B cell (primary cell): ENCODE data around the gene TMPRSS15. TPM values are rescaled to one million over a fixed set of nuclear protein-coding genes. Genes with fewer than 3 reads are reported as not detected.

Source experiments
- ATAC-seq: fragments of 200-7000 bp; cut with Tn5 transposase; one replicate; pipeline ENCODE4 v1.10.0; 2021; ENCODE audit warnings: low read depth, mild to moderate bottlenecking, moderate number of reproducible peaks, moderate library complexity
- CTCF ChIA-PET: fragments of 350-600 bp; sonication (Branson Sonifier 250); formaldehyde crosslinking; loops from one replicate; lab custom pipeline; 2021; ENCODE audit warnings: antibody characterized with exemption, inconsistent platforms; lab: Charles Lee
- POLR2A ChIA-PET: fragments of 350-600 bp; sonication (Branson Sonifier 250); formaldehyde crosslinking; loops from one replicate; lab custom pipeline; 2021; ENCODE audit warnings: antibody characterized with exemption; lab: Charles Lee
- DNase-seq: peaks from one replicate; pipeline ENCODE4 v3.0.0; 2013
- H2AFZ ChIP-seq: 2 replicates; pipeline ENCODE4 v1.6.1; 2012; ENCODE audit warnings: mild to moderate bottlenecking, low read depth, low read length; ENCODE audit not compliant: insufficient read depth, poor library complexity, severe bottlenecking
- H3K27ac ChIP-seq, 2 donors: 1 replicate in 1 of 2; 2 replicates in 1 of 2; pipeline ENCODE4 v1.5.1; 2012 to 2013; ENCODE audit warnings: low read length in 2 of 2, mild to moderate bottlenecking in 2 of 2, moderate library complexity in 1 of 2
- H3K27me3 ChIP-seq, 4 experiments: fragments of 200-600 bp in 1 of 4; sonication (generic) in 1 of 4; replicated peaks in 1 of 4; 1 replicate in 2 of 4; 2 replicates in 2 of 4; pipeline versions ENCODE4 v1.6.1 to v1.7.0; 2013 to 2016; ENCODE audit warnings: low read length in 3 of 4, mild to moderate bottlenecking in 2 of 4, mixed read lengths in 1 of 4, moderate library complexity in 1 of 4; ENCODE audit not compliant: insufficient read depth in 4 of 4, control insufficient read depth in 3 of 4; ENCODE audit errors: control extremely low read depth in 1 of 4
- H3K36me3 ChIP-seq, 2 experiments: replicated peaks in 1 of 2; 1 replicate in 1 of 2; 2 replicates in 1 of 2; pipeline versions ENCODE4 v1.6.1 to v1.7.1; 2013; ENCODE audit warnings: low read length in 1 of 2; ENCODE audit not compliant: insufficient read depth in 2 of 2, control insufficient read depth in 1 of 2; ENCODE audit errors: control extremely low read depth in 1 of 2, extremely low read depth in 1 of 2
- H3K4me1 ChIP-seq, 2 donors: fragments of 200-600 bp in 1 of 2; sonication (generic) in 1 of 2; 1 replicate in 1 of 2; 2 replicates in 1 of 2; pipeline versions ENCODE4 v1.5.1 to v1.6.1; 2013 to 2017; ENCODE audit warnings: low read length in 2 of 2; ENCODE audit not compliant: control insufficient read depth in 2 of 2, insufficient read depth in 2 of 2
- H3K4me2 ChIP-seq: replicated peaks from 2 replicates; pipeline ENCODE3; 2012; ENCODE audit warnings: mild to moderate bottlenecking, low read depth, low read length; ENCODE audit not compliant: poor library complexity, severe bottlenecking
- H3K4me3 ChIP-seq, 5 experiments: fragments of 200-600 bp in 1 of 5; sonication (generic) in 1 of 5; 1 replicate in 3 of 5; 2 replicates in 2 of 5; pipeline versions ENCODE4 v1.5.1 to v1.7.0; 2011 to 2016; ENCODE audit warnings: low read length in 4 of 5, mild to moderate bottlenecking in 4 of 5, low read depth in 2 of 5, control low read depth in 1 of 5, moderate library complexity in 1 of 5; ENCODE audit not compliant: insufficient read depth in 1 of 5; ENCODE audit errors: control extremely low read depth in 1 of 5, extremely low read depth in 1 of 5
- H3K79me2 ChIP-seq: fragments of 200-600 bp; sonication (generic); one replicate; pipeline ENCODE4 v1.6.0; 2016; ENCODE audit warnings: low read length; ENCODE audit not compliant: control insufficient read depth, insufficient read depth
- H3K9ac ChIP-seq: fragments of 200-600 bp; sonication (generic); 2 replicates; pipeline ENCODE4 v1.6.1; 2017; ENCODE audit warnings: mild to moderate bottlenecking, low read length, moderate library complexity
- H3K9me3 ChIP-seq, 3 donors: one replicate each; pipeline versions ENCODE4 v1.6.1 to v1.7.1; 2013; ENCODE audit warnings: low read length in 2 of 3; ENCODE audit not compliant: control insufficient read depth in 2 of 3, insufficient read depth in 1 of 3; ENCODE audit errors: control extremely low read depth in 1 of 3
- H4K20me1 ChIP-seq: 2 replicates; pipeline ENCODE4 v1.6.0; 2012; ENCODE audit warnings: mild to moderate bottlenecking, low read length; ENCODE audit not compliant: insufficient read depth, control insufficient read depth, poor library complexity, severe bottlenecking
- H3K27ac Mint-ChIP-seq: one replicate; pipeline ENCODE4 v1.8.0; 2021; ENCODE audit warnings: mixed read lengths
- H3K27me3 Mint-ChIP-seq: one replicate; pipeline ENCODE4 v1.8.0; 2021; ENCODE audit warnings: mixed read lengths
- H3K4me1 Mint-ChIP-seq: one replicate; pipeline ENCODE4 v1.8.0; 2021; ENCODE audit warnings: mixed read lengths
- H3K4me3 Mint-ChIP-seq: one replicate; pipeline ENCODE4 v1.8.0; 2021; ENCODE audit warnings: mixed read lengths
- H3K9me3 Mint-ChIP-seq: one replicate; pipeline ENCODE4 v1.8.0; 2022; ENCODE audit warnings: mixed read lengths; ENCODE audit not compliant: insufficient read depth
- EZH2 ChIP-seq: IDR thresholded peaks from 2 replicates; pipeline ENCODE4 v1.6.1; 2012; ENCODE audit warnings: borderline replicate concordance, low read depth, mild to moderate bottlenecking, moderate library complexity, low read length; ENCODE audit not compliant: insufficient read depth, poor library complexity, severe bottlenecking
- WGBS: methylation state at CpG from one replicate; pipeline ENCODE4 v1.1.5; 2013; ENCODE audit warnings: missing lambda C conversion rate; ENCODE audit not compliant: insufficient coverage; 5-methylcytosine and 5-hydroxymethylcytosine counted together
- intact Hi-C: fragments of 100-400 bp; cut with micrococcal nuclease; formaldehyde crosslinking; loops from one replicate; pipeline ENCODE4 v1.10.0; 2022
- polyA plus RNA-seq: library from polyadenylated mRNA; depleted of rRNA; stranded (reverse); fragments of >200 nt; gene quantifications from 2 replicates; pipeline ENCODE4 v1.2.3, GENCODE V29; 2012
- total RNA-seq, 2 donors: library from RNA; stranded (reverse); fragments of 120-200 nt in 1 of 2; gene quantifications; 1 replicate in 1 of 2; 2 replicates in 1 of 2; pipeline versions ENCODE4 v1.2.3 to v1.2.4, GENCODE V29; 2013 to 2022
- TF ChIP-seq, protein P1 (sequence below): fragments of 200-600 bp; IDR thresholded peaks from one replicate; pipeline ENCODE4 v1.8.0; 2022; ENCODE audit warnings: antibody characterized with exemption, mild to moderate bottlenecking

The TMPRSS15 gene
- total and polyA plus RNA-seq, 2 donors (not counting 1 experiment from before 2014, with no cell fraction given), result 0.04 TPM; not detected in 1

- Histone ChIP-seq H3K36me3 (no peaks in the 10 kb centered on the region), H3K4me1 (no peaks in the 10 kb centered on the region), H3K27ac (no peak overlapping the region), H3K79me2 (no peaks in the 10 kb centered on the region), H3K9me3 (peaks cover 0 to 11% (median 0%) of the 10 kb centered on the region in 3 donors), H3K4me3 (no peak overlapping the region), H4K20me1 (no peaks in the 10 kb centered on the region), H2AFZ (no peak overlapping the region), H3K27me3 (peaks cover 0 to 15% (median 9%) of the 10 kb centered on the region in 4 experiments), H3K4me2 (no peak overlapping the region), H3K9ac (no peak overlapping the region)
- POLR2A ChIA-PET, result no interaction called here
- H3K27ac Mint-ChIP-seq, result no peak overlapping the region
- no peak for ATAC-seq
- H3K27me3 Mint-ChIP-seq, result peaks cover 11% of the 10 kb centered on the region
- H3K9me3 Mint-ChIP-seq, result no peaks in the 10 kb centered on the region
- intact Hi-C loops, result no loop called here
- H3K4me1 Mint-ChIP-seq, result no peaks in the 10 kb centered on the region
- no CpG with 5 or more reads among the region's 1 CpG for WGBS
- CTCF ChIA-PET, result no interaction called here
- no peak for DNase-seq
- no peak for TF ChIP-seq EZH2
- TF ChIP-seq, protein P1, sequence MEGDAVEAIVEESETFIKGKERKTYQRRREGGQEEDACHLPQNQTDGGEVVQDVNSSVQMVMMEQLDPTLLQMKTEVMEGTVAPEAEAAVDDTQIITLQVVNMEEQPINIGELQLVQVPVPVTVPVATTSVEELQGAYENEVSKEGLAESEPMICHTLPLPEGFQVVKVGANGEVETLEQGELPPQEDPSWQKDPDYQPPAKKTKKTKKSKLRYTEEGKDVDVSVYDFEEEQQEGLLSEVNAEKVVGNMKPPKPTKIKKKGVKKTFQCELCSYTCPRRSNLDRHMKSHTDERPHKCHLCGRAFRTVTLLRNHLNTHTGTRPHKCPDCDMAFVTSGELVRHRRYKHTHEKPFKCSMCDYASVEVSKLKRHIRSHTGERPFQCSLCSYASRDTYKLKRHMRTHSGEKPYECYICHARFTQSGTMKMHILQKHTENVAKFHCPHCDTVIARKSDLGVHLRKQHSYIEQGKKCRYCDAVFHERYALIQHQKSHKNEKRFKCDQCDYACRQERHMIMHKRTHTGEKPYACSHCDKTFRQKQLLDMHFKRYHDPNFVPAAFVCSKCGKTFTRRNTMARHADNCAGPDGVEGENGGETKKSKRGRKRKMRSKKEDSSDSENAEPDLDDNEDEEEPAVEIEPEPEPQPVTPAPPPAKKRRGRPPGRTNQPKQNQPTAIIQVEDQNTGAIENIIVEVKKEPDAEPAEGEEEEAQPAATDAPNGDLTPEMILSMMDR, result no peak
- no peak overlapping the region for H3K4me3 Mint-ChIP-seq
Observed at GRCh38 chr21:18248171-18248570, 155.4 kb downstream of the TMPRSS15 start.

DNA sequence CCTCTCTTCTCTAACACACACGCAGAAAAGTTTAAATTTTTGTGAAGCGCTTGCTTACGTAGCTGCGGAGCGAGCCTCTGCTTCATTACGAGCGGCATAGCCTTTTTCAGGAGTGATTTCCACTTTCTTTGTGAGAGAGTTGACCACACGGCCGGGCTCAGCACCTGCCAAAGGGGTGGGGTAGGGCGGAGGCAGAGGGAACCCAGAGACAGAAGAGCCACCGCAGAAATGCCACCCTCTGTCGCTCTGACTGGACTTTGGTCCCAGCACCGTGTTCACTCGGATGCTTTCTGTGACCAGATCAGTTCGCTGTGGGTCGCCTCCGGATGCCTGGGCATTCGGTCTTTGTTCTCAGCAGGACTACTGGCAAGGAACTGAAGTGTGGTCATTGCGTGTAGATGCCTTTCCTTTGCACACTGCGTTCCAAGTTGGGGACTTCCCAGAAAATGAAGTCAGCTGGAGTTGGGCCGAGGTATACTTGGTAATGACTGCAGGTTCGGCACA lies 158.1 kb downstream of the TMPRSS15 start:
- H3K4me2 ChIP-seq, result no peak overlapping the region
- no peaks in the 10 kb centered on the region for H3K36me3 ChIP-seq
- POLR2A ChIA-PET, result no interaction called here

More for the DNA sequence above, 158.1 kb downstream of the TMPRSS15 start:
- H3K27ac ChIP-seq, result no peak overlapping the region
- WGBS, result 21% methylated on average over 21 of the region's 22 CpGs
- H3K9me3 ChIP-seq, result peaks cover 0 to 11% (median 0%) of the 10 kb centered on the region in 3 donors
- ATAC-seq (no peak), DNase-seq (no peak)
- peaks cover 0 to 15% (median 9%) of the 10 kb centered on the region in 4 experiments for H3K27me3 ChIP-seq
- no peak overlapping the region for H2AFZ ChIP-seq
- H3K27ac Mint-ChIP-seq, result no peak overlapping the region
- no peak overlapping the region for H3K4me3 ChIP-seq
- CTCF ChIA-PET, result no interaction called here
- H3K79me2 ChIP-seq, result no peaks in the 10 kb centered on the region
- no peaks in the 10 kb centered on the region for H3K4me1 ChIP-seq
- intact Hi-C loops, result no loop called here
- no peaks in the 10 kb centered on the region for H4K20me1 ChIP-seq
- H3K27me3 Mint-ChIP-seq, result peaks cover 11% of the 10 kb centered on the region
- no peak for TF ChIP-seq EZH2
- TF ChIP-seq, protein P1, result no peak
- no peaks in the 10 kb centered on the region for H3K9me3 Mint-ChIP-seq
- no peaks in the 10 kb centered on the region for H3K4me1 Mint-ChIP-seq
- no peak overlapping the region for H3K9ac ChIP-seq
- H3K4me3 Mint-ChIP-seq, result no peak overlapping the region
